ENCODE results near the gene XYLB.

- TF ChIP-seq CTCF (IDR thresholded peaks at IDR 0.05): no peak
- TF ChIP-seq POLR2AphosphoS5 (IDR thresholded peaks at IDR 0.05): peak in 1 of 2 donors; percentile 6
These were observed 106.7 kb downstream of the XYLB start, which contains the start of gene ACVR2B for GRCh38 chr3:38453075-38453912.

Measured in upper lobe of left lung (tissue), 4 donors.